ENCODE data around the gene AGTRAP. TPM values are rescaled to one million over a fixed set of nuclear protein-coding genes. Genes with fewer than 3 reads are reported as not detected.
A peak's percentile ranks its signal among the peaks of the same experiment; 100 is the strongest.

AGTRAP gene
- total and polyA plus RNA-seq, 9 of the 15 experiments (the other 6 are each of a cell fraction or from before 2014, with no cell fraction given) = 26.8 to 105 (median 57.5) TPM

GRCh38 chr1:11736746-11737639 is 1.1 kb downstream of the AGTRAP start (continued):
- TF ChIP-seq, protein P1, sequence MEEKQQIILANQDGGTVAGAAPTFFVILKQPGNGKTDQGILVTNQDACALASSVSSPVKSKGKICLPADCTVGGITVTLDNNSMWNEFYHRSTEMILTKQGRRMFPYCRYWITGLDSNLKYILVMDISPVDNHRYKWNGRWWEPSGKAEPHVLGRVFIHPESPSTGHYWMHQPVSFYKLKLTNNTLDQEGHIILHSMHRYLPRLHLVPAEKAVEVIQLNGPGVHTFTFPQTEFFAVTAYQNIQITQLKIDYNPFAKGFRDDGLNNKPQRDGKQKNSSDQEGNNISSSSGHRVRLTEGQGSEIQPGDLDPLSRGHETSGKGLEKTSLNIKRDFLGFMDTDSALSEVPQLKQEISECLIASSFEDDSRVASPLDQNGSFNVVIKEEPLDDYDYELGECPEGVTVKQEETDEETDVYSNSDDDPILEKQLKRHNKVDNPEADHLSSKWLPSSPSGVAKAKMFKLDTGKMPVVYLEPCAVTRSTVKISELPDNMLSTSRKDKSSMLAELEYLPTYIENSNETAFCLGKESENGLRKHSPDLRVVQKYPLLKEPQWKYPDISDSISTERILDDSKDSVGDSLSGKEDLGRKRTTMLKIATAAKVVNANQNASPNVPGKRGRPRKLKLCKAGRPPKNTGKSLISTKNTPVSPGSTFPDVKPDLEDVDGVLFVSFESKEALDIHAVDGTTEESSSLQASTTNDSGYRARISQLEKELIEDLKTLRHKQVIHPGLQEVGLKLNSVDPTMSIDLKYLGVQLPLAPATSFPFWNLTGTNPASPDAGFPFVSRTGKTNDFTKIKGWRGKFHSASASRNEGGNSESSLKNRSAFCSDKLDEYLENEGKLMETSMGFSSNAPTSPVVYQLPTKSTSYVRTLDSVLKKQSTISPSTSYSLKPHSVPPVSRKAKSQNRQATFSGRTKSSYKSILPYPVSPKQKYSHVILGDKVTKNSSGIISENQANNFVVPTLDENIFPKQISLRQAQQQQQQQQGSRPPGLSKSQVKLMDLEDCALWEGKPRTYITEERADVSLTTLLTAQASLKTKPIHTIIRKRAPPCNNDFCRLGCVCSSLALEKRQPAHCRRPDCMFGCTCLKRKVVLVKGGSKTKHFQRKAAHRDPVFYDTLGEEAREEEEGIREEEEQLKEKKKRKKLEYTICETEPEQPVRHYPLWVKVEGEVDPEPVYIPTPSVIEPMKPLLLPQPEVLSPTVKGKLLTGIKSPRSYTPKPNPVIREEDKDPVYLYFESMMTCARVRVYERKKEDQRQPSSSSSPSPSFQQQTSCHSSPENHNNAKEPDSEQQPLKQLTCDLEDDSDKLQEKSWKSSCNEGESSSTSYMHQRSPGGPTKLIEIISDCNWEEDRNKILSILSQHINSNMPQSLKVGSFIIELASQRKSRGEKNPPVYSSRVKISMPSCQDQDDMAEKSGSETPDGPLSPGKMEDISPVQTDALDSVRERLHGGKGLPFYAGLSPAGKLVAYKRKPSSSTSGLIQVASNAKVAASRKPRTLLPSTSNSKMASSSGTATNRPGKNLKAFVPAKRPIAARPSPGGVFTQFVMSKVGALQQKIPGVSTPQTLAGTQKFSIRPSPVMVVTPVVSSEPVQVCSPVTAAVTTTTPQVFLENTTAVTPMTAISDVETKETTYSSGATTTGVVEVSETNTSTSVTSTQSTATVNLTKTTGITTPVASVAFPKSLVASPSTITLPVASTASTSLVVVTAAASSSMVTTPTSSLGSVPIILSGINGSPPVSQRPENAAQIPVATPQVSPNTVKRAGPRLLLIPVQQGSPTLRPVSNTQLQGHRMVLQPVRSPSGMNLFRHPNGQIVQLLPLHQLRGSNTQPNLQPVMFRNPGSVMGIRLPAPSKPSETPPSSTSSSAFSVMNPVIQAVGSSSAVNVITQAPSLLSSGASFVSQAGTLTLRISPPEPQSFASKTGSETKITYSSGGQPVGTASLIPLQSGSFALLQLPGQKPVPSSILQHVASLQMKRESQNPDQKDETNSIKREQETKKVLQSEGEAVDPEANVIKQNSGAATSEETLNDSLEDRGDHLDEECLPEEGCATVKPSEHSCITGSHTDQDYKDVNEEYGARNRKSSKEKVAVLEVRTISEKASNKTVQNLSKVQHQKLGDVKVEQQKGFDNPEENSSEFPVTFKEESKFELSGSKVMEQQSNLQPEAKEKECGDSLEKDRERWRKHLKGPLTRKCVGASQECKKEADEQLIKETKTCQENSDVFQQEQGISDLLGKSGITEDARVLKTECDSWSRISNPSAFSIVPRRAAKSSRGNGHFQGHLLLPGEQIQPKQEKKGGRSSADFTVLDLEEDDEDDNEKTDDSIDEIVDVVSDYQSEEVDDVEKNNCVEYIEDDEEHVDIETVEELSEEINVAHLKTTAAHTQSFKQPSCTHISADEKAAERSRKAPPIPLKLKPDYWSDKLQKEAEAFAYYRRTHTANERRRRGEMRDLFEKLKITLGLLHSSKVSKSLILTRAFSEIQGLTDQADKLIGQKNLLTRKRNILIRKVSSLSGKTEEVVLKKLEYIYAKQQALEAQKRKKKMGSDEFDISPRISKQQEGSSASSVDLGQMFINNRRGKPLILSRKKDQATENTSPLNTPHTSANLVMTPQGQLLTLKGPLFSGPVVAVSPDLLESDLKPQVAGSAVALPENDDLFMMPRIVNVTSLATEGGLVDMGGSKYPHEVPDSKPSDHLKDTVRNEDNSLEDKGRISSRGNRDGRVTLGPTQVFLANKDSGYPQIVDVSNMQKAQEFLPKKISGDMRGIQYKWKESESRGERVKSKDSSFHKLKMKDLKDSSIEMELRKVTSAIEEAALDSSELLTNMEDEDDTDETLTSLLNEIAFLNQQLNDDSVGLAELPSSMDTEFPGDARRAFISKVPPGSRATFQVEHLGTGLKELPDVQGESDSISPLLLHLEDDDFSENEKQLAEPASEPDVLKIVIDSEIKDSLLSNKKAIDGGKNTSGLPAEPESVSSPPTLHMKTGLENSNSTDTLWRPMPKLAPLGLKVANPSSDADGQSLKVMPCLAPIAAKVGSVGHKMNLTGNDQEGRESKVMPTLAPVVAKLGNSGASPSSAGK (IDR thresholded peaks at IDR 0.05) = peak; percentile 40; the same call in 1 of the 2 replicates
- TF ChIP-seq ARID1B (IDR thresholded peaks at IDR 0.05) (0 out of 2 replicates have a peak, but pooled peaks have one; percentile 17), NR2C2 (CRISPR knock-in tag; IDR thresholded peaks at IDR 0.05) (no peak), NR2C2 (tag; IDR thresholded peaks at IDR 0.05) (peak; percentile 35; the same call in 1 of the 2 replicates), YY1 (IDR thresholded peaks at IDR 0.05; ENCODE audit: borderline replicate concordance in 1 of 3, control insufficient read depth in 1 of 3, extremely low read depth in 1 of 3, insufficient read depth in 3 of 3, insufficient read length in 1 of 3, insufficient replicate concordance in 2 of 3, low read depth in 1 of 3, low read length in 2 of 3) (peak; percentile 60 to 95 (median 86)), EP300 (IDR thresholded peaks at IDR 0.05; ENCODE audit: low read length) (peak; percentile 18; the same call in 1 of the 2 replicates), NFE2 (IDR thresholded peaks at IDR 0.05; ENCODE audit: low read depth) (peak; percentile 36; the same call in 1 of the 2 replicates), NFRKB (IDR thresholded peaks at IDR 0.05; ENCODE audit: low read depth) (peak; percentile 82; the same call in 1 of the 2 replicates), JUND (IDR thresholded peaks at IDR 0.05; ENCODE audit: borderline replicate concordance, low read depth, low read length) (0 out of 2 replicates have a peak, but pooled peaks have one; percentile 15), JUND (tag; IDR thresholded peaks at IDR 0.05; ENCODE audit: borderline replicate concordance, low read depth, low read length) (no peak), BACH1 (tag; IDR thresholded peaks at IDR 0.05) (peak; percentile 59; the same call in 1 of the 2 replicates)
- TF ChIP-seq, protein P2, sequence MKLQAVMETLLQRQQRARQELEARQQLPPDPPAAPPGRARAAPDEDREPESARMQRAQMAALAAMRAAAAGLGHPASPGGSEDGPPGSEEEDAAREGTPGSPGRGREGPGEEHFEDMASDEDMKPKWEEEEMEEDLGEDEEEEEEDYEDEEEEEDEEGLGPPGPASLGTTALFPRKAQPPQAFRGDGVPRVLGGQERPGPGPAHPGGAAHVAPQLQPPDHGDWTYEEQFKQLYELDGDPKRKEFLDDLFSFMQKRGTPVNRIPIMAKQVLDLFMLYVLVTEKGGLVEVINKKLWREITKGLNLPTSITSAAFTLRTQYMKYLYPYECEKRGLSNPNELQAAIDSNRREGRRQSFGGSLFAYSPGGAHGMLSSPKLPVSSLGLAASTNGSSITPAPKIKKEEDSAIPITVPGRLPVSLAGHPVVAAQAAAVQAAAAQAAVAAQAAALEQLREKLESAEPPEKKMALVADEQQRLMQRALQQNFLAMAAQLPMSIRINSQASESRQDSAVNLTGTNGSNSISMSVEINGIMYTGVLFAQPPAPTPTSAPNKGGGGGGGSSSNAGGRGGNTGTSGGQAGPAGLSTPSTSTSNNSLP (IDR thresholded peaks at IDR 0.05; ENCODE audit: borderline replicate concordance, low read depth, low read length) = 0 out of 2 replicates have a peak, but pooled peaks have one; percentile 32
